Measurements from ENCODE around the gene AGT.

DNA sequence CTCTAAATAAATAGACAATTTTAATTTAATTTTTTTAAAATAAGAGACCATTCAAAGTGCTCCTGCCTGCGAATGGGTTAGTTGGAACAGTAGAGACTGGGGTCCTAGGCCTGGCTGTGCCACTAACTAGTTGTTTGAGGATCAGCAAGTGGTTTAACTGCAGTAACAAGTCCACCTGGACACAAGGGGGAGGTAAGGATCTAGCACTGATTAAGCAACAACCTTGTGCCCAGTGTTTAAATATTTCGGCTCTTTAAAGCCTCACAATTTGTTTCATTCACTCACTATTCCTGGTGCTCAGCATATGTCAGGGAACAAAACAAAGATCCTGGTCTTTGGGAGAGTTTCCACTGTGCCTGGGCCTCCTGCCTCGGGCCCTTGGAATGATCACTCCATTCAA is 1.6 kb upstream of the AGT start:
- TF ChIP-seq POLR2AphosphoS5 (IDR thresholded peaks at IDR 0.05) (no peak), EP300 (IDR thresholded peaks at IDR 0.05) (no peak)
- TF ChIP-seq, protein P1, sequence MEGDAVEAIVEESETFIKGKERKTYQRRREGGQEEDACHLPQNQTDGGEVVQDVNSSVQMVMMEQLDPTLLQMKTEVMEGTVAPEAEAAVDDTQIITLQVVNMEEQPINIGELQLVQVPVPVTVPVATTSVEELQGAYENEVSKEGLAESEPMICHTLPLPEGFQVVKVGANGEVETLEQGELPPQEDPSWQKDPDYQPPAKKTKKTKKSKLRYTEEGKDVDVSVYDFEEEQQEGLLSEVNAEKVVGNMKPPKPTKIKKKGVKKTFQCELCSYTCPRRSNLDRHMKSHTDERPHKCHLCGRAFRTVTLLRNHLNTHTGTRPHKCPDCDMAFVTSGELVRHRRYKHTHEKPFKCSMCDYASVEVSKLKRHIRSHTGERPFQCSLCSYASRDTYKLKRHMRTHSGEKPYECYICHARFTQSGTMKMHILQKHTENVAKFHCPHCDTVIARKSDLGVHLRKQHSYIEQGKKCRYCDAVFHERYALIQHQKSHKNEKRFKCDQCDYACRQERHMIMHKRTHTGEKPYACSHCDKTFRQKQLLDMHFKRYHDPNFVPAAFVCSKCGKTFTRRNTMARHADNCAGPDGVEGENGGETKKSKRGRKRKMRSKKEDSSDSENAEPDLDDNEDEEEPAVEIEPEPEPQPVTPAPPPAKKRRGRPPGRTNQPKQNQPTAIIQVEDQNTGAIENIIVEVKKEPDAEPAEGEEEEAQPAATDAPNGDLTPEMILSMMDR (IDR thresholded peaks at IDR 0.05): no peak
